K562 (cell line): Measurements from ENCODE around the gene FAHD2A.

Experiments
- CBX3 ChIP-seq, 2 experiments: IDR thresholded peaks; 1 replicate in 1 of 2; 2 replicates in 1 of 2; pipeline ENCODE4 v1.6.1; 2012; ENCODE audit warnings: inconsistent platforms in 2 of 2, low read length in 2 of 2, borderline replicate concordance in 1 of 2, control low read depth in 1 of 2
- KDM5B ChIP-seq: fragments of 200-600 bp; sonication (generic); IDR thresholded peaks from 2 replicates; pipeline ENCODE4 v1.6.1; 2012; ENCODE audit warnings: low read depth, mild to moderate bottlenecking, moderate library complexity, low read length, control low read depth, inconsistent platforms; ENCODE audit not compliant: insufficient replicate concordance
- MYC ChIP-seq, 2 experiments: fragments of 250-450 bp in 1 of 2; sonication (Bioruptor Pico) in 1 of 2; IDR thresholded peaks; 2 replicates each; pipeline versions ENCODE4 v1.5.1 to v1.6.1; 2012 to 2021; ENCODE audit warnings: low read depth in 2 of 2, borderline replicate concordance in 1 of 2, improper control_type of control experiment in 1 of 2, low read length in 1 of 2, mild to moderate bottlenecking in 1 of 2, moderate library complexity in 1 of 2
- NFRKB ChIP-seq: fragments of 450-650 bp; IDR thresholded peaks from 2 replicates; pipeline ENCODE4 v1.6.1; 2016; ENCODE audit warnings: low read depth
- ZNF584 ChIP-seq: fragments of 200-800 bp; sonication (Bioruptor generic); IDR thresholded peaks from 2 replicates; pipeline ENCODE4 v1.6.1; 2016; ENCODE audit warnings: low read depth, mild to moderate bottlenecking, missing genetic modification characterization, missing compliant biosample characterization
- TF ChIP-seq, protein P1 (sequence below), 2 experiments: fragments of 450-650 bp in 1 of 2; sonication (generic) in 1 of 2; formaldehyde crosslinking in 1 of 2; IDR thresholded peaks in 1 of 2; conservative IDR thresholded peaks in 1 of 2; 2 replicates each; pipeline versions ENCODE4 v1.6.1 to v1.8.1; 2016 to 2023; ENCODE audit warnings: mild to moderate bottlenecking in 2 of 2, moderate library complexity in 2 of 2, inconsistent platforms in 1 of 2, missing genetic modification reagents in 1 of 2

DNA sequence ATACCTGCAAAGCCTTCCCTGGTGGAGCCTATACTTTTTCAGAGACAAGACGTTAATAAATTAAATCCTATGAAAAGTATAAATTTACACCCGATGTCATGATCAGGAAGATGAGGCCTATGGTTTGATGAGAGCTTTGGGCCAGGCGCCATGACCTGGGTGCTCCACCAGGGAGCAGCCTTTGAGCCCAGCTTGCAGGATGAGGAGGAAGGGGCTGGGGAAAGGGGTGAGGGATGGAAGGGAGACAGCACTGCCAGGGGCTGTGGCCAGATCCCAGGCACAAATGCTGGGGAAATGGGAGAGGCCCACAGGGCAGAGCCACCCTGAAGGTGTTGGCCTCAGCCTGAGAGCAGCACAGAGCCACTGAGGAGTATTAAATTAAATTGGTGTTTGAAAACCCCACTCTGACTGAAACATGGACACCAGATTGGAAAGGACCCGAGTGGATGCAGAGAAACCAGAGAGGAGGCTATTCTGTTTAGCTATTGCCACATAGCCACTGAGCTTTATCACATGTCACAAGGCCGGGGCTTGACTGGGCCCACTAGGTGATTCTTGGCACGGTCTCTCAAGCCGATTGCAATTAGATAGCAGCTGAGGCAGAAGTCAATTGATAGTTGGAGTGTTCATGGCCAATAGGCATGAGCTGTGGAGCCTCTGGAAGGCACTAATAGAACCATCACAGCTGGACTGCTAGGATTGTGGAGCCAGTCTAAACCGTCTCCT is 9.6 kb upstream of the FAHD2A start:
- TF ChIP-seq MYC (IDR thresholded peaks at IDR 0.05; ENCODE audit: low read depth, low read length), result no peak
- TF ChIP-seq MYC (CRISPR knock-in tag; IDR thresholded peaks at IDR 0.05; ENCODE audit: borderline replicate concordance, low read depth), result no peak
- TF ChIP-seq, protein P1, sequence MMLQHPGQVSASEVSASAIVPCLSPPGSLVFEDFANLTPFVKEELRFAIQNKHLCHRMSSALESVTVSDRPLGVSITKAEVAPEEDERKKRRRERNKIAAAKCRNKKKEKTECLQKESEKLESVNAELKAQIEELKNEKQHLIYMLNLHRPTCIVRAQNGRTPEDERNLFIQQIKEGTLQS (IDR thresholded peaks at IDR 0.05), result no peak
- TF ChIP-seq, protein P1 (CRISPR knock-in tag; conservative IDR thresholded peaks at IDR 0.05), result no peak
- TF ChIP-seq ZNF584 (CRISPR knock-in tag), result no peak
- no peak for TF ChIP-seq NFRKB
- no peak for TF ChIP-seq KDM5B
- no peak for TF ChIP-seq CBX3 (IDR thresholded peaks at IDR 0.05; ENCODE audit: borderline replicate concordance in 1 of 2, low read length in 2 of 2)
